Muscle layer of colon (tissue), 2 donors: ENCODE measurements around the gene VPS41.

Experiments used
- H3K27ac ChIP-seq: one replicate; pipeline ENCODE4 v1.7.0; 2013; ENCODE audit warnings: low read depth, mild to moderate bottlenecking, low read length, moderate library complexity
- H3K27me3 ChIP-seq, 2 donors: one replicate each; pipeline ENCODE4 v1.7.0; 2013; ENCODE audit warnings: low read length in 2 of 2, mild to moderate bottlenecking in 2 of 2; ENCODE audit not compliant: insufficient read depth in 2 of 2, control insufficient read depth in 1 of 2
- H3K36me3 ChIP-seq: one replicate; pipeline ENCODE4 v1.7.0; 2013; ENCODE audit warnings: mild to moderate bottlenecking, low read length; ENCODE audit not compliant: insufficient read depth
- H3K4me1 ChIP-seq: one replicate; pipeline ENCODE4 v1.7.0; 2013; ENCODE audit warnings: mild to moderate bottlenecking, low read length; ENCODE audit not compliant: insufficient read depth
- H3K4me3 ChIP-seq, 2 donors: one replicate each; pipeline ENCODE4 v1.7.0; 2013; ENCODE audit warnings: low read length in 2 of 2, low read depth in 1 of 2, mild to moderate bottlenecking in 1 of 2, moderate library complexity in 1 of 2
- H3K9ac ChIP-seq: one replicate; pipeline ENCODE4 v1.7.0; 2013; ENCODE audit warnings: low read length
- H3K9me3 ChIP-seq: one replicate; pipeline ENCODE4 v1.7.0; 2013; ENCODE audit warnings: mild to moderate bottlenecking, low read length
- donor health status: abdominal sarcoma.
- donor health status: Adenocarcinoma of cecum.

VPS41 gene

DNA sequence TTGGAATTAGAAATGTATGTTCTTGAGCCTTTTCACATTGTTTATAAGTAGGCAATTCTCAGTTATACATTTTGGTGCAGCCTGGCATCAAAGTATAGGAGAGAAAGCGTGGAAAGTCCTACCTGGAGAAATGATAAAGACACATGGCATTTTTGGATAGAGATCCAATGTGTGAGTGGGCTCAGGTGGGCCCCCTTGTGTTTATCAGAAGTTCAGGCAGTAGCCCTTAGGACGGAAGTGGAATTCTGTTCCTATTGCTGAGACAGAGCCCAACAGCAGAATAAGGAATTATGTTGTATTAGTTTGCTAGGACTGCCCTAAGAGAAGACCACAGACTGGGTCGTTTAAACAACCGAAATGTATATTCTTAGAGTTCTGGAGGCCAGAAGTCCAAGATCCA, 192.6 kb downstream of the VPS41 start:
- Histone ChIP-seq H3K9me3 (peaks cover 3% of the 10 kb centered on the region), H3K4me1 (no peaks in the 10 kb centered on the region), H3K27ac (no peak overlapping the region), H3K9ac (no peak overlapping the region), H3K27me3 (no peaks in the 10 kb centered on the region), H3K36me3 (peaks cover 2% of the 10 kb centered on the region), H3K4me3 (no peak overlapping the region)

- no peak overlapping the region for H3K27ac ChIP-seq
- no peak overlapping the region for H3K4me3 ChIP-seq
- no peaks in the 10 kb centered on the region for H3K9me3 ChIP-seq
- no peaks in the 10 kb centered on the region for H3K36me3 ChIP-seq
- H3K9ac ChIP-seq, result no peak overlapping the region
- no peaks in the 10 kb centered on the region for H3K4me1 ChIP-seq
- H3K27me3 ChIP-seq, result no peaks in the 10 kb centered on the region
Observed at GRCh38 chr7:38709123-38709522, 199.9 kb downstream of the VPS41 start.

GRCh38 chr7:38704751-38705150, 204.2 kb downstream of the VPS41 start:
- no peaks in the 10 kb centered on the region for H3K9me3 ChIP-seq
- no peak overlapping the region for H3K27ac ChIP-seq
- no peaks in the 10 kb centered on the region for H3K36me3 ChIP-seq
- no peak overlapping the region for H3K9ac ChIP-seq
- H3K4me1 ChIP-seq, result no peaks in the 10 kb centered on the region
- no peaks in the 10 kb centered on the region for H3K27me3 ChIP-seq
- H3K4me3 ChIP-seq, result no peak overlapping the region

DNA sequence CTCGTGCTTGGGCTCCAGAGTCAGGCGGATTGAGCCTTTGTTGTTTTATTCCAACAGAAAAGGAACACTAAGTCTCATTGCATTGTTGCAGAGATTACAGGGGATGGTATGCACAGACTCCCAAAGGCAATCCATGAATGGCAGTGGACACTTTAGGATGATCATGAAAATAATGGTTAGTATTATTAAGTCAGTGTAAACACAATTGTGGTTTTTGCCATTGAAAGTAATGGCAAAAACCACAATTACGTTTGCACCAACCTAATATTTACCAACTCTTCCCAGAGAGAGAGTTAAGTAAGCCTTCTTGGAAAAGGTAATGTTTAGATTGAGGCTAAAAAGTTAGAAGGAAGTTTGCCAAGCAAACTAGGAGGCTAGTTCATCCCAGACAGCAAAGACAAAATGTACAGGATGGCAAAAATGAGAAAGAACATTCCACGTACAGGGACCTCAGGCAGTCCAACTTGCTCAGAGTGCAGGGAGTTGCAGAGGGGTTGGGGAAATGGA, 204.9 kb downstream of the VPS41 start:
- Histone ChIP-seq H3K4me1 (no peaks in the 10 kb centered on the region), H3K9me3 (no peaks in the 10 kb centered on the region), H3K36me3 (no peaks in the 10 kb centered on the region), H3K27ac (no peak overlapping the region), H3K9ac (no peak overlapping the region), H3K4me3 (no peak overlapping the region), H3K27me3 (no peaks in the 10 kb centered on the region)

- Histone ChIP-seq H3K4me1 (no peaks in the 10 kb centered on the region), H3K9me3 (no peaks in the 10 kb centered on the region), H3K36me3 (no peaks in the 10 kb centered on the region), H3K27me3 (no peaks in the 10 kb centered on the region), H3K9ac (no peak overlapping the region), H3K4me3 (no peak overlapping the region), H3K27ac (no peak overlapping the region)
Observed at GRCh38 chr7:38703093-38703492, 205.9 kb downstream of the VPS41 start.

- Histone ChIP-seq H3K27ac (no peak overlapping the region), H3K4me3 (no peak overlapping the region), H3K9me3 (no peaks in the 10 kb centered on the region)
Observed at GRCh38 chr7:38702002-38702535, 206.9 kb downstream of the VPS41 start.

DNA sequence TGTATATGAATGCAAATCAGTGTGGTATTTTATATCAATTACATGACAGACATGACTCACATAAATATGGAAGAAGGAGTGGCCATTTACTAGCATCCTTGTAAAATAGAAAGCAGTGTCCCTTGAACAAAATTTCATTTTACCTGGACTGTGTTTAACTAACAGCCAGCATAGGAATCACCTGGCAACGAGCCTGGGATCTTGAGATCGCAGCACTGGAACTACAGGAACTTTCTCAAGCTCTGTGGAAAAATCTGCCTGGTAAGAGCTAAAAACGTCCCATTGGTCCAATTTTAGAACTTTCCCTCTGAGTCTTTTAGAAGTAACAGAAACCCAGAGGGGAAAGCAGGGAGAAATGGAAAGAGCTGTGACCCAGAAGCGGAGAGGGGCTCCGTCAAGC, 208.9 kb downstream of the VPS41 start:
- H3K9me3 ChIP-seq, result no peaks in the 10 kb centered on the region
- H3K36me3 ChIP-seq, result no peaks in the 10 kb centered on the region
- H3K9ac ChIP-seq, result no peak overlapping the region
- H3K4me1 ChIP-seq, result no peaks in the 10 kb centered on the region
- H3K27ac ChIP-seq, result no peak overlapping the region
- no peaks in the 10 kb centered on the region for H3K27me3 ChIP-seq
- H3K4me3 ChIP-seq, result no peak overlapping the region

More at GRCh38 chr7:38702002-38702535, 206.9 kb downstream of the VPS41 start:
- Histone ChIP-seq H3K27me3 (no peaks in the 10 kb centered on the region), H3K4me1 (no peaks in the 10 kb centered on the region), H3K36me3 (no peaks in the 10 kb centered on the region), H3K9ac (no peak overlapping the region)

DNA sequence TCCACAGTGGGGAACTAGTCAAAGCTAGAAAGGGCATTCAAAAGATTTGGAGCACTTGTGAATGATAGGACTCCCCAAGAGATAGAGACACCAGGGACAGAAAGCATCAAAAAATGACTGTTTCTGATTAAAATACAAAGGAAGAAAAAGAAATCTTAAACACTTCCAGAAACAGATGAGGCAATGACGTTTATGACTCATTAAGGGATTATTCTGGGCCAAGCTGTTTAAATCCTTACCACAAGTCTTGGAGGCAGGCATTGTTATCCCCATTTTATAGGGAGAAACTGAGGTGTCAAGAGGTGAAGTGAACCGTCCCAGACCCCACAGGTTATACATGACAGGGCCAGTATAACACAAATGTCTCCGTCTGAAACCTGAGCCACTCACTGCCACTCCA, 209.5 kb downstream of the VPS41 start:
- no peaks in the 10 kb centered on the region for H3K4me1 ChIP-seq

DNA sequence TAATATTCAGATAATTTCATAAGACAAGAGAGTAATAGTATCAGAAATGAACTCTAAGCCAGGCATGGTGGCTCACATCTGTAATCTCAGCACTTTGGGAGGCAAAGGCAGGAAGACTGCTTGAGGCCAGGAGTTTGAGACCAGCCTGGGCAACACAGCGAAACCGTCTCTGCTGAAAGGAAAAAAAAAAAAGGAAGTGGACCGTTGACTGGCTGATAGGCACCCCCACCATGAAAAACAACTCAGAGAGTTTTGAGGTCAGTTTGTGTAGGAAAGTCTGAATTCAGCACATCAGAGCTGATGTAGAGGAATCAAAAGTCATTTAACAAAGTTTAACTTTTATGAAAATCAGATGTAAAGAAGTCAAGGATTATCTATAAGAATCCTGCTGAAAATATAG, 214.7 kb downstream of the VPS41 start:
- Histone ChIP-seq H3K27ac (no peak overlapping the region), H3K4me1 (no peaks in the 10 kb centered on the region), H3K9ac (no peak overlapping the region), H3K4me3 (no peak overlapping the region), H3K27me3 (no peaks in the 10 kb centered on the region), H3K9me3 (no peaks in the 10 kb centered on the region), H3K36me3 (no peaks in the 10 kb centered on the region)

More for the DNA sequence above, 209.5 kb downstream of the VPS41 start:
- H3K4me3 ChIP-seq, result no peak overlapping the region
- no peaks in the 10 kb centered on the region for H3K36me3 ChIP-seq
- H3K27me3 ChIP-seq, result no peaks in the 10 kb centered on the region
- H3K27ac ChIP-seq, result no peak overlapping the region
- H3K9me3 ChIP-seq, result no peaks in the 10 kb centered on the region
- no peak overlapping the region for H3K9ac ChIP-seq

GRCh38 chr7:38686888-38687287, 222.1 kb downstream of the VPS41 start:
- Histone ChIP-seq H3K9me3 (no peaks in the 10 kb centered on the region), H3K27me3 (no peaks in the 10 kb centered on the region), H3K4me1 (no peaks in the 10 kb centered on the region), H3K27ac (no peak overlapping the region), H3K4me3 (no peak overlapping the region), H3K36me3 (no peaks in the 10 kb centered on the region), H3K9ac (no peak overlapping the region)

- Histone ChIP-seq H3K4me1 (no peaks in the 10 kb centered on the region), H3K27ac (no peak overlapping the region), H3K4me3 (no peak overlapping the region), H3K27me3 (no peaks in the 10 kb centered on the region), H3K9ac (no peak overlapping the region), H3K9me3 (no peaks in the 10 kb centered on the region), H3K36me3 (no peaks in the 10 kb centered on the region)
Observed at GRCh38 chr7:38685851-38686250, 223.1 kb downstream of the VPS41 start.

GRCh38 chr7:38682606-38683005, 226.4 kb downstream of the VPS41 start:
- no peaks in the 10 kb centered on the region for H3K36me3 ChIP-seq
- H3K4me1 ChIP-seq, result no peaks in the 10 kb centered on the region
- H3K27me3 ChIP-seq, result no peaks in the 10 kb centered on the region
- H3K9me3 ChIP-seq, result no peaks in the 10 kb centered on the region
- H3K9ac ChIP-seq, result no peak overlapping the region
- H3K4me3 ChIP-seq, result no peak overlapping the region
- H3K27ac ChIP-seq, result no peak overlapping the region
